Testis (tissue), 2 donors: ENCODE measurements around the gene GOLT1A.

ENCODE experiments used
- CTCF ChIP-seq, 3 experiments: fragments of 450-650 bp in 2 of 3; fragments of 200-600 bp in 1 of 3; sonication (generic) in 1 of 3; IDR thresholded peaks; one replicate each; pipeline ENCODE4 v1.5.1; 2016 to 2019; ENCODE audit warnings: antibody characterized with exemption in 3 of 3, mild to moderate bottlenecking in 2 of 3, moderate library complexity in 1 of 3
- POLR2A ChIP-seq: fragments of 450-650 bp; IDR thresholded peaks from one replicate; pipeline ENCODE4 v1.6.1; 2017; ENCODE audit warnings: antibody characterized with exemption, mild to moderate bottlenecking, moderate library complexity

- TF ChIP-seq POLR2A (no peak), CTCF (IDR thresholded peaks at IDR 0.05) (no peak)
These were observed 21.7 kb downstream of the GOLT1A start for GRCh38 chr1:204192046-204192445.
